Gastroesophageal sphincter (tissue), 4 donors: ENCODE results near the gene LIPG. TPM values are rescaled to one million over a fixed set of nuclear protein-coding genes. Genes with fewer than 3 reads are reported as not detected.

Experiments
- ATAC-seq: fragments of 150-250 bp; one replicate; pipeline ENCODE4 v1.9.1; 2016; ENCODE audit warnings: mild to moderate bottlenecking, moderate library complexity
- H3K27ac ChIP-seq, 4 donors: fragments of 200-600 bp; sonication (generic) in 3 of 4; 1 replicate in 3 of 4; 2 replicates in 1 of 4; pipeline ENCODE4 v1.5.1; 2016 to 2019
- H3K27me3 ChIP-seq: fragments of 200-600 bp; sonication (generic); one replicate; pipeline ENCODE4 v1.5.1; 2019
- H3K36me3 ChIP-seq, 2 donors: fragments of 200-600 bp; sonication (generic); one replicate each; pipeline ENCODE4 v1.5.1; 2019; ENCODE audit warnings: control low read depth in 1 of 2
- H3K4me1 ChIP-seq, 3 donors: fragments of 200-600 bp; sonication (generic); 1 replicate in 2 of 3; 2 replicates in 1 of 3; pipeline ENCODE4 v1.5.1; 2016 to 2019; ENCODE audit warnings: control low read depth in 2 of 3
- H3K4me3 ChIP-seq, 2 donors: fragments of 200-600 bp; sonication (generic); one replicate each; pipeline ENCODE4 v1.5.1; 2019; ENCODE audit warnings: mild to moderate bottlenecking in 1 of 2, moderate library complexity in 1 of 2
- H3K9me3 ChIP-seq, 3 donors: fragments of 200-600 bp; sonication (generic); one replicate each; pipeline ENCODE4 v1.5.1; 2017 to 2019; ENCODE audit warnings: control low read depth in 2 of 3
- EP300 ChIP-seq: sonication (generic); formaldehyde crosslinking; IDR thresholded peaks from one replicate; pipeline ENCODE4 v1.6.1; 2017; ENCODE audit warnings: antibody characterized with exemption, mild to moderate bottlenecking
- POLR2A ChIP-seq, 2 donors: fragments of 450-650 bp; IDR thresholded peaks; one replicate each; pipeline ENCODE4 v1.6.1; 2017; ENCODE audit warnings: antibody characterized with exemption in 2 of 2, mild to moderate bottlenecking in 2 of 2, moderate library complexity in 1 of 2
- POLR2AphosphoS5 ChIP-seq: sonication (generic); formaldehyde crosslinking; IDR thresholded peaks from one replicate; pipeline ENCODE4 v1.6.1; 2017; ENCODE audit warnings: antibody characterized with exemption
- WGBS, 2 donors: methylation state at CpG; one replicate each; pipeline ENCODE4 v1.1.5; 2018; ENCODE audit warnings: low coverage in 1 of 2; 5-methylcytosine and 5-hydroxymethylcytosine counted together
- total RNA-seq, 4 donors: library from RNA; depleted of rRNA; stranded (reverse); fragments of >200 nt; gene quantifications; one replicate each; pipeline ENCODE4 v1.1.0, GENCODE V29; 2016
- TF ChIP-seq, protein P1 (sequence below), 4 experiments: fragments of 200-600 bp in 2 of 4; fragments of 450-650 bp in 2 of 4; sonication (generic) in 1 of 4; IDR thresholded peaks; one replicate each; pipeline ENCODE4 v1.5.1; 2017 to 2019; ENCODE audit warnings: antibody characterized with exemption in 4 of 4, mild to moderate bottlenecking in 2 of 4, moderate library complexity in 2 of 4

The LIPG gene
- total RNA-seq, 4 donors from 2014 or later: 0.12 to 12.4 (median 0.46) TPM

GRCh38 chr18:49638209-49638785, 76.4 kb downstream of the LIPG start:
- 67 to 81% methylated on average over 1 to 3 of the region's 4 CpGs for WGBS, 2 donors
- H3K27me3 ChIP-seq: peaks cover 3% of the 10 kb centered on the region

DNA sequence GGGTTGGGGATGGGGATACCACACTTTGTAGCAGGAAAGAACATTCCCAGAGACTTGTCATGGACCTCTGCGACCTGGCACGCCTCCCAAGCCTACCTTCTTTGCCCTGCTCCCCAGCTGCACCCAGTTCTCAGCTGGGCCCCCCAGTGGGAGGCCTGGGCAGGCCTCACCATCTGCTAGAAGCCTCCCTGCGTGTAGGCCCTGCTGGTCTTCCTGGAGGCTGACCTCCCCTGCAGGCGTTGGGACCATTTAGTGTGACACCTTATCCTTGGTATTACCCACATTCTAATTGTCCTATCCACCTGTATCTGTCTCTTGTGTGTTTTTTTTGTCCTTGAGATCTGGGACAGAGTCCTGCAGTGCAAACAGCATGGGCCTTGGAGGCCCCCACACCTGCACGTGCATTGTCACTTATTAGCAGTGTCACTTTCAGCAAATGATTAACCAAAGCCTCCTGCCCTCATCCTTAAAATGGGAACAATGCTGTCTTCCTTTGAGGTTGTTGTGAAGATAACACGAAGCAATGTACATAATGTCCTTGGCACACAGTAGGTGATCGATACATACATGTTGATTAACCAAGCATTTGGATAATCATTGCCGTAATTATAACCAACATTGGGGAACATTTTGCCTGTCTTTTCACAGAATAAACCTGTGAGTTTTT, 77.2 kb downstream of the LIPG start:
- 80 to 93% methylated on average over 3 to 6 of the region's 8 CpGs for WGBS, 2 donors
- no peak for ATAC-seq
- Histone ChIP-seq H3K4me1 (peaks cover 0 to 5% (median 0%) of the 10 kb centered on the region in 3 donors), H3K27me3 (peaks cover 3% of the 10 kb centered on the region), H3K36me3 (no peaks in the 10 kb centered on the region), H3K4me3 (no peak overlapping the region), H3K9me3 (no peaks in the 10 kb centered on the region), H3K27ac (no peak overlapping the region)
- TF ChIP-seq POLR2A (IDR thresholded peaks at IDR 0.05) (no peak), POLR2AphosphoS5 (no peak), EP300 (no peak)
- TF ChIP-seq, protein P1, sequence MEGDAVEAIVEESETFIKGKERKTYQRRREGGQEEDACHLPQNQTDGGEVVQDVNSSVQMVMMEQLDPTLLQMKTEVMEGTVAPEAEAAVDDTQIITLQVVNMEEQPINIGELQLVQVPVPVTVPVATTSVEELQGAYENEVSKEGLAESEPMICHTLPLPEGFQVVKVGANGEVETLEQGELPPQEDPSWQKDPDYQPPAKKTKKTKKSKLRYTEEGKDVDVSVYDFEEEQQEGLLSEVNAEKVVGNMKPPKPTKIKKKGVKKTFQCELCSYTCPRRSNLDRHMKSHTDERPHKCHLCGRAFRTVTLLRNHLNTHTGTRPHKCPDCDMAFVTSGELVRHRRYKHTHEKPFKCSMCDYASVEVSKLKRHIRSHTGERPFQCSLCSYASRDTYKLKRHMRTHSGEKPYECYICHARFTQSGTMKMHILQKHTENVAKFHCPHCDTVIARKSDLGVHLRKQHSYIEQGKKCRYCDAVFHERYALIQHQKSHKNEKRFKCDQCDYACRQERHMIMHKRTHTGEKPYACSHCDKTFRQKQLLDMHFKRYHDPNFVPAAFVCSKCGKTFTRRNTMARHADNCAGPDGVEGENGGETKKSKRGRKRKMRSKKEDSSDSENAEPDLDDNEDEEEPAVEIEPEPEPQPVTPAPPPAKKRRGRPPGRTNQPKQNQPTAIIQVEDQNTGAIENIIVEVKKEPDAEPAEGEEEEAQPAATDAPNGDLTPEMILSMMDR (IDR thresholded peaks at IDR 0.05): no peak

More at GRCh38 chr18:49638209-49638785, 76.4 kb downstream of the LIPG start:
- Histone ChIP-seq H3K27ac (no peak overlapping the region), H3K9me3 (no peaks in the 10 kb centered on the region), H3K4me1 (peaks cover 0 to 5% (median 0%) of the 10 kb centered on the region in 3 donors), H3K36me3 (no peaks in the 10 kb centered on the region), H3K4me3 (no peak overlapping the region)
- no peak for ATAC-seq
- TF ChIP-seq POLR2A (IDR thresholded peaks at IDR 0.05) (no peak), EP300 (no peak), POLR2AphosphoS5 (no peak)
- TF ChIP-seq, protein P1 (IDR thresholded peaks at IDR 0.05): no peak

DNA sequence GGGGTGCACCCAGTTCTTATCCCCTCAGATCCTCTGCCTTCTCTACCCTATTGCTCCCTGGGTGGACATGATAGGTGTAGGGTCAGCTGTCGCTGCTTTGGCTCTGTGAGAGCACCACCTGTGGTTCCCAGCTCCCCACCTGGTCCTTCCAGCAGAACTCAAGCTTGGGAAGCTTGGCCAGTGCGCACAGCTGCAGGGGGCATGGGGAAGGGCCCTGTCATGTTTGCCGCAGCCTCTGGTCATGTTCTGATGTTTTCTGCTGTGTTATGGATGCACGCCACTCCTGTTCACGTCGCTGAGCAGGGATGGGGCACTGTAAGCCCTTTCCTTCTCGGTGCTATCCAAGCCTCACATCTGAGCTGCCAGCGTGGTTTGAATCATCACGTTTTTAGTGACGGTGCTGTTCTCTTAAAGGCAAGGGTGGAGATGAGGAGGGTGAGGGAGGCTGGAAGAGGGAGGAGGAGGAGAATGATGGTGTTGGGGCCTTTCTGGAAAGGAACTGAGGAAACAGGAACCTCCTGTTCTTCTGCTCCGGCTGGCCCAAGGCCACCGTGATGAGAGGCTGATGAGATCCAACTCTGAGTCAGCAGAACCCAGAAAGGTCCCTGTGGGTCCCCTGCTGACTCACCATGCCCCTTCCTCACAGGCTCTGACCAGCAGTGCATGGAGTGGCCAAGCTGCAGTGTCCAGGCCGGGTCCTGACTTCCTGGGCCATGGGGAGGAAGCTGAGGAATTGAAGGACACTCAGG, 78.0 kb downstream of the LIPG start:
- no peaks in the 10 kb centered on the region for H3K36me3 ChIP-seq
- H3K27me3 ChIP-seq: peaks cover 3% of the 10 kb centered on the region
- no peaks in the 10 kb centered on the region for H3K9me3 ChIP-seq
- H3K4me3 ChIP-seq: no peak overlapping the region
- H3K27ac ChIP-seq: no peak overlapping the region
- H3K4me1 ChIP-seq: peaks cover 0 to 9% (median 0%) of the 10 kb centered on the region in 3 donors
- 67 to 70% methylated on average over 3 to 5 of the region's 13 CpGs for WGBS, 2 donors
- peak; percentile 13 for ATAC-seq
- TF ChIP-seq EP300: no peak
- no peak for TF ChIP-seq POLR2A (IDR thresholded peaks at IDR 0.05)
- TF ChIP-seq POLR2AphosphoS5: no peak
- TF ChIP-seq, protein P1 (IDR thresholded peaks at IDR 0.05): no peak

DNA sequence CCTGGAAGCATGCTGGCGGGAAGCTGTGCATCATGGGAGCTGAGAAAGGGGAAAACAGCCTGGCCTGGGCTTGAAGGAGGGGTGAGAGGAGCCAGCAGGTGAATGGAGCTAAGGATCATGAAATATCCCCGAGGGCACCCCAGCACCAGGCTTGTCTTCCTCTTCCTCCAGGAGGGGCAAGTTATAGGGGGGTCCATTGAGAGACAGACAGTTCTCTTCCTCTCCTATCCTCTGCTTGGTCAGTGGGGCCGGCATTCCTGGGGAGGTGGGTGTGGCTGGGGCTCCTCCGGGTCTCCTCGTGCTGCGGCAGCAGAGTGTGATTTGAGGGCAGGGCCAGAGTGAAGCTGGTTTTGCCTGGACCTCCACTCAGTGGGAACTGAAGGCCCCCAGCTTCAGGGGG, 78.9 kb downstream of the LIPG start:
- TF ChIP-seq EP300 (no peak), POLR2A (IDR thresholded peaks at IDR 0.05) (no peak), POLR2AphosphoS5 (no peak)
- TF ChIP-seq, protein P1 (IDR thresholded peaks at IDR 0.05): no peak
- Histone ChIP-seq H3K36me3 (no peaks in the 10 kb centered on the region), H3K4me3 (no peak overlapping the region), H3K4me1 (peaks cover 0 to 19% (median 0%) of the 10 kb centered on the region in 3 donors), H3K9me3 (no peaks in the 10 kb centered on the region), H3K27ac (no peak overlapping the region), H3K27me3 (peaks cover 3% of the 10 kb centered on the region)
- no CpG with 5 or more reads among the region's 6 CpGs for WGBS, 2 donors
- no peak for ATAC-seq
